ENCODE measurements around the gene MAP3K14. TPM values are rescaled to one million over a fixed set of nuclear protein-coding genes. Genes with fewer than 3 reads are reported as not detected.

MAP3K14 gene
- total RNA-seq, 1 donor from 2014 or later, result 1.6 TPM

GRCh38 chr17:45241328-45242028, 75.3 kb downstream of the MAP3K14 start:
- Histone ChIP-seq H3K27me3 (ENCODE audit: control insufficient read depth in 3 of 3, insufficient read depth in 3 of 3, low read length in 3 of 3) (peaks cover 7 to 16% (median 11%) of the 10 kb centered on the region in 3 donors), H3K27ac (ENCODE audit: low read depth, low read length) (no peak overlapping the region), H3K9me3 (ENCODE audit: control insufficient read depth in 3 of 3, low read length in 3 of 3) (no peaks in the 10 kb centered on the region), H3K4me1 (ENCODE audit: control insufficient read depth in 3 of 3, insufficient read depth in 3 of 3, low read length in 3 of 3) (peaks cover under 1 to 8% (median 5%) of the 10 kb centered on the region in 3 donors), H3K4me3 (ENCODE audit: low read length in 3 of 3) (no peak overlapping the region), H3K36me3 (ENCODE audit: control insufficient read depth in 3 of 3, insufficient read depth in 3 of 3, low read length in 3 of 3) (peaks cover 2 to 19% (median 9%) of the 10 kb centered on the region in 3 donors), H3K9ac (ENCODE audit: low read depth in 1 of 3, low read length in 3 of 3) (no peak overlapping the region)

- H3K36me3 ChIP-seq (ENCODE audit: control insufficient read depth in 3 of 3, insufficient read depth in 3 of 3, low read length in 3 of 3), result peaks cover 2 to 21% (median 9%) of the 10 kb centered on the region in 3 donors
Observed at GRCh38 chr17:45240905-45241327, 75.9 kb downstream of the MAP3K14 start.

GRCh38 chr17:45238155-45238774, 78.6 kb downstream of the MAP3K14 start:
- Histone ChIP-seq H3K4me3 (ENCODE audit: low read length in 3 of 3) (no peak overlapping the region), H3K27ac (ENCODE audit: low read depth, low read length) (no peak overlapping the region), H3K36me3 (ENCODE audit: control insufficient read depth in 3 of 3, insufficient read depth in 3 of 3, low read length in 3 of 3) (peaks cover 0 to 9% (median 2%) of the 10 kb centered on the region in 3 donors), H3K4me1 (ENCODE audit: control insufficient read depth in 3 of 3, insufficient read depth in 3 of 3, low read length in 3 of 3) (peaks cover 0 to 4% (median 0%) of the 10 kb centered on the region in 3 donors), H3K27me3 (ENCODE audit: control insufficient read depth in 3 of 3, insufficient read depth in 3 of 3, low read length in 3 of 3) (peaks cover 7 to 11% (median 11%) of the 10 kb centered on the region in 3 donors), H3K9ac (ENCODE audit: low read depth in 1 of 3, low read length in 3 of 3) (no peak overlapping the region), H3K9me3 (ENCODE audit: control insufficient read depth in 3 of 3, low read length in 3 of 3) (no peaks in the 10 kb centered on the region)

More at GRCh38 chr17:45240905-45241327, 75.9 kb downstream of the MAP3K14 start:
- no peak overlapping the region for H3K27ac ChIP-seq (ENCODE audit: low read depth, low read length)
- peaks cover 0 to 4% (median 0%) of the 10 kb centered on the region in 3 donors for H3K4me1 ChIP-seq (ENCODE audit: control insufficient read depth in 3 of 3, insufficient read depth in 3 of 3, low read length in 3 of 3)
- H3K27me3 ChIP-seq (ENCODE audit: control insufficient read depth in 3 of 3, insufficient read depth in 3 of 3, low read length in 3 of 3), result peaks cover 7 to 12% (median 11%) of the 10 kb centered on the region in 3 donors
- no peaks in the 10 kb centered on the region for H3K9me3 ChIP-seq (ENCODE audit: control insufficient read depth in 3 of 3, low read length in 3 of 3)
- H3K4me3 ChIP-seq (ENCODE audit: low read length in 3 of 3), result no peak overlapping the region
- no peak overlapping the region for H3K9ac ChIP-seq (ENCODE audit: low read depth in 1 of 3, low read length in 3 of 3)

- Histone ChIP-seq H3K4me3 (ENCODE audit: low read length in 3 of 3) (no peak overlapping the region), H3K27me3 (ENCODE audit: control insufficient read depth in 3 of 3, insufficient read depth in 3 of 3, low read length in 3 of 3) (peaks cover 7 to 11% (median 9%) of the 10 kb centered on the region in 3 donors), H3K4me1 (ENCODE audit: control insufficient read depth in 3 of 3, insufficient read depth in 3 of 3, low read length in 3 of 3) (peaks cover 0 to 4% (median 0%) of the 10 kb centered on the region in 3 donors), H3K9me3 (ENCODE audit: control insufficient read depth in 3 of 3, low read length in 3 of 3) (no peaks in the 10 kb centered on the region), H3K36me3 (ENCODE audit: control insufficient read depth in 3 of 3, insufficient read depth in 3 of 3, low read length in 3 of 3) (peaks cover 0 to 9% (median 2%) of the 10 kb centered on the region in 3 donors), H3K9ac (ENCODE audit: low read depth in 1 of 3, low read length in 3 of 3) (no peak overlapping the region), H3K27ac (ENCODE audit: low read depth, low read length) (no peak overlapping the region)
Observed at GRCh38 chr17:45237686-45238085, 79.1 kb downstream of the MAP3K14 start.

GRCh38 chr17:45236282-45236606, 80.6 kb downstream of the MAP3K14 start:
- Histone ChIP-seq H3K27me3 (ENCODE audit: control insufficient read depth in 3 of 3, insufficient read depth in 3 of 3, low read length in 3 of 3) (peaks cover 7 to 9% (median 8%) of the 10 kb centered on the region in 3 donors), H3K9ac (ENCODE audit: low read depth in 1 of 3, low read length in 3 of 3) (no peak overlapping the region), H3K9me3 (ENCODE audit: control insufficient read depth in 3 of 3, low read length in 3 of 3) (no peaks in the 10 kb centered on the region), H3K4me3 (ENCODE audit: low read length in 3 of 3) (no peak overlapping the region), H3K36me3 (ENCODE audit: control insufficient read depth in 3 of 3, insufficient read depth in 3 of 3, low read length in 3 of 3) (peaks cover 0 to 9% (median 2%) of the 10 kb centered on the region in 3 donors), H3K4me1 (ENCODE audit: control insufficient read depth in 3 of 3, insufficient read depth in 3 of 3, low read length in 3 of 3) (peaks cover 0 to 3% (median 2%) of the 10 kb centered on the region in 3 donors), H3K27ac (ENCODE audit: low read depth, low read length) (no peak overlapping the region)

- peaks cover 2 to 4% (median 3%) of the 10 kb centered on the region in 3 donors for H3K27me3 ChIP-seq (ENCODE audit: control insufficient read depth in 3 of 3, insufficient read depth in 3 of 3, low read length in 3 of 3)
- peaks cover 0 to 9% (median 2%) of the 10 kb centered on the region in 3 donors for H3K36me3 ChIP-seq (ENCODE audit: control insufficient read depth in 3 of 3, insufficient read depth in 3 of 3, low read length in 3 of 3)
- no peaks in the 10 kb centered on the region for H3K9me3 ChIP-seq (ENCODE audit: control insufficient read depth in 3 of 3, low read length in 3 of 3)
- H3K4me3 ChIP-seq (ENCODE audit: low read length in 3 of 3), result no peak overlapping the region
- no peak overlapping the region for H3K27ac ChIP-seq (ENCODE audit: low read depth, low read length)
- H3K4me1 ChIP-seq (ENCODE audit: control insufficient read depth in 3 of 3, insufficient read depth in 3 of 3, low read length in 3 of 3), result peaks cover under 1 to 6% (median 6%) of the 10 kb centered on the region in 3 donors
- peak overlapping the region in 1 of 3 donors; percentile 12 for H3K9ac ChIP-seq (ENCODE audit: low read depth in 1 of 3, low read length in 3 of 3)
Observed at GRCh38 chr17:45235416-45236281, 81.2 kb downstream of the MAP3K14 start.

- Histone ChIP-seq H3K27me3 (ENCODE audit: control insufficient read depth in 3 of 3, insufficient read depth in 3 of 3, low read length in 3 of 3) (no peaks in the 10 kb centered on the region), H3K36me3 (ENCODE audit: control insufficient read depth in 3 of 3, insufficient read depth in 3 of 3, low read length in 3 of 3) (peaks cover 0 to 9% (median 2%) of the 10 kb centered on the region in 3 donors), H3K27ac (ENCODE audit: low read depth, low read length) (no peak overlapping the region), H3K9ac (ENCODE audit: low read depth in 1 of 3, low read length in 3 of 3) (no peak overlapping the region), H3K9me3 (ENCODE audit: control insufficient read depth in 3 of 3, low read length in 3 of 3) (no peaks in the 10 kb centered on the region), H3K4me3 (ENCODE audit: low read length in 3 of 3) (no peak overlapping the region), H3K4me1 (ENCODE audit: control insufficient read depth in 3 of 3, insufficient read depth in 3 of 3, low read length in 3 of 3) (peaks cover 8 to 15% (median 14%) of the 10 kb centered on the region in 3 donors)
Observed at GRCh38 chr17:45234641-45235415, 82.0 kb downstream of the MAP3K14 start.

- Histone ChIP-seq H3K9ac (ENCODE audit: low read depth in 1 of 3, low read length in 3 of 3) (no peak overlapping the region), H3K27ac (ENCODE audit: low read depth, low read length) (no peak overlapping the region), H3K27me3 (ENCODE audit: control insufficient read depth in 3 of 3, insufficient read depth in 3 of 3, low read length in 3 of 3) (no peaks in the 10 kb centered on the region), H3K4me1 (ENCODE audit: control insufficient read depth in 3 of 3, insufficient read depth in 3 of 3, low read length in 3 of 3) (peaks cover 22 to 28% (median 27%) of the 10 kb centered on the region in 3 donors), H3K9me3 (ENCODE audit: control insufficient read depth in 3 of 3, low read length in 3 of 3) (no peaks in the 10 kb centered on the region), H3K36me3 (ENCODE audit: control insufficient read depth in 3 of 3, insufficient read depth in 3 of 3, low read length in 3 of 3) (peaks cover 0 to 7% (median 2%) of the 10 kb centered on the region in 3 donors), H3K4me3 (ENCODE audit: low read length in 3 of 3) (no peak overlapping the region)
Observed at GRCh38 chr17:45233423-45233924, 83.3 kb downstream of the MAP3K14 start.

Data from skeletal muscle tissue (tissue), 4 donors.